ENCODE results near the gene PRCD. TPM values are rescaled to one million over a fixed set of nuclear protein-coding genes. Genes with fewer than 3 reads are reported as not detected.

The PRCD gene
- total and polyA plus RNA-seq, 12 donors = 1.5 to 37.2 (median 5.0) TPM; not detected in 2

- Histone ChIP-seq H3K27ac (peak overlapping the region in 2 of 5 donors; percentile 48 to 95), H3K36me3 (replicated peaks in 1 of 2) (no peaks in the 10 kb centered on the region)
- WGBS, 4 donors = 72 to 84% (median 80%) methylated on average over 10 to 16 of the region's 16 CpGs
Observed at GRCh38 chr17:76495663-76496400, 44.0 kb upstream of the PRCD start.

GRCh38 chr17:76496464-76496863 is 43.4 kb upstream of the PRCD start:
- Histone ChIP-seq H3K4me3 (no peak overlapping the region), H3K4me1 (replicated peaks in 1 of 2) (peaks cover 8 to 54% of the 10 kb centered on the region in 2 donors), H3K9me3 (replicated peaks in 1 of 3) (no peaks in the 10 kb centered on the region), H3K27ac (peak overlapping the region in 1 of 5 donors; percentile 95), H3K36me3 (replicated peaks in 1 of 2) (no peaks in the 10 kb centered on the region), H3K27me3 (no peaks in the 10 kb centered on the region)
- intact Hi-C loops (cut with DNase I) = no loop called here
- no peak for DNase-seq
- TF ChIP-seq POLR2A (IDR thresholded peaks at IDR 0.05) = no peak
- TF ChIP-seq CTCF (IDR thresholded peaks at IDR 0.05) = no peak
- WGBS, 4 donors = 78 to 87% (median 84%) methylated on average over 6 of the region's 6 CpGs

More at GRCh38 chr17:76495663-76496400, 44.0 kb upstream of the PRCD start:
- TF ChIP-seq CTCF (IDR thresholded peaks at IDR 0.05) (no peak), POLR2A (IDR thresholded peaks at IDR 0.05) (no peak)
- intact Hi-C loops (cut with DNase I) = no loop called here
- Histone ChIP-seq H3K4me3 (no peak overlapping the region), H3K4me1 (replicated peaks in 1 of 2) (peaks cover 8 to 52% of the 10 kb centered on the region in 2 donors), H3K9me3 (replicated peaks in 1 of 3) (no peaks in the 10 kb centered on the region), H3K27me3 (no peaks in the 10 kb centered on the region)
- no peak for DNase-seq

- H3K36me3 ChIP-seq (replicated peaks in 1 of 2) = no peaks in the 10 kb centered on the region
- DNase-seq = no peak
- no peaks in the 10 kb centered on the region for H3K9me3 ChIP-seq (replicated peaks in 1 of 3)
- H3K27me3 ChIP-seq = no peaks in the 10 kb centered on the region
- 31 to 44% (median 41%) methylated on average over 2 of the region's 2 CpGs; no CpG with 5 or more reads in 1 of the 4 donors for WGBS, 4 donors
- peaks cover 17 to 50% of the 10 kb centered on the region in 2 donors for H3K4me1 ChIP-seq (replicated peaks in 1 of 2)
- intact Hi-C loops (cut with DNase I) = no loop called here
- peak overlapping the region; percentile 52 to 95 (median 81) for H3K27ac ChIP-seq
- peak overlapping the region in 1 of 4 donors; percentile 33 for H3K4me3 ChIP-seq
- TF ChIP-seq POLR2A (IDR thresholded peaks at IDR 0.05) (no peak), CTCF (IDR thresholded peaks at IDR 0.05) (no peak)
Observed at GRCh38 chr17:76497699-76497978, 42.2 kb upstream of the PRCD start.

GRCh38 chr17:76497979-76498875 is 41.6 kb upstream of the PRCD start:
- H3K27me3 ChIP-seq = no peaks in the 10 kb centered on the region
- intact Hi-C loops (cut with DNase I) = no loop called here
- TF ChIP-seq POLR2A (IDR thresholded peaks at IDR 0.05) (peak in 1 of 2 donors; percentile 66), CTCF (IDR thresholded peaks at IDR 0.05) (no peak)
- peak overlapping the region; percentile 52 to 95 (median 81) for H3K27ac ChIP-seq
- peaks cover 17 to 45% of the 10 kb centered on the region in 2 donors for H3K4me1 ChIP-seq (replicated peaks in 1 of 2)
- peak overlapping the region in 1 of 4 donors; percentile 33 for H3K4me3 ChIP-seq
- peak; percentile 82 to 93 (median 92) for DNase-seq
- no peaks in the 10 kb centered on the region for H3K36me3 ChIP-seq (replicated peaks in 1 of 2)
- WGBS, 4 donors = 18 to 38% (median 23%) methylated on average over 15 to 31 of the region's 31 CpGs
- H3K9me3 ChIP-seq (replicated peaks in 1 of 3) = no peaks in the 10 kb centered on the region

Measured in adrenal gland (tissue), 12 donors.